Activated CD8-positive, alpha-beta T cell treated with anti-CD3 and anti-CD28 coated beads for 36 hours (primary cell): ENCODE results near the gene ANKRD10. TPM values are rescaled to one million over a fixed set of nuclear protein-coding genes. Genes with fewer than 3 reads are reported as not detected.

Source experiments
- ATAC-seq: fragments of 200-7000 bp; cut with Tn5 transposase; one replicate; pipeline ENCODE4 v1.10.0; 2021; ENCODE audit warnings: mild to moderate bottlenecking, moderate library complexity
- CTCF ChIA-PET: fragments of 350-600 bp; sonication (Branson Sonifier 250); formaldehyde crosslinking; loops from one replicate; lab custom pipeline; 2021; ENCODE audit warnings: antibody characterized with exemption; lab: Charles Lee
- POLR2A ChIA-PET: fragments of 350-600 bp; sonication (Branson Sonifier 250); formaldehyde crosslinking; loops from one replicate; lab custom pipeline; 2021; ENCODE audit warnings: antibody characterized with exemption; lab: Charles Lee
- DNase-seq: peaks from one replicate; pipeline ENCODE4 v3.0.0-alpha.2; 2020
- H3K27ac Mint-ChIP-seq: one replicate; pipeline ENCODE4 v1.8.0; 2021; ENCODE audit warnings: mild to moderate bottlenecking, mixed read lengths
- H3K27me3 Mint-ChIP-seq: one replicate; pipeline ENCODE4 v1.8.0; 2021; ENCODE audit warnings: mixed read lengths
- H3K36me3 Mint-ChIP-seq: one replicate; pipeline ENCODE4 v1.8.0; 2021; ENCODE audit warnings: low read depth, mixed read lengths
- H3K4me1 Mint-ChIP-seq: one replicate; pipeline ENCODE4 v1.8.0; 2021; ENCODE audit warnings: low read depth, mixed read lengths
- H3K4me3 Mint-ChIP-seq: one replicate; pipeline ENCODE4 v1.8.0; 2021; ENCODE audit warnings: mild to moderate bottlenecking, moderate library complexity, mixed read lengths
- H3K9me3 Mint-ChIP-seq: one replicate; pipeline ENCODE4 v1.8.0; 2021; ENCODE audit warnings: mixed read lengths
- CTCF ChIP-seq: fragments of 200-600 bp; IDR thresholded peaks from one replicate; pipeline ENCODE4 v1.8.0; 2022; ENCODE audit warnings: antibody characterized with exemption, mild to moderate bottlenecking
- intact Hi-C: fragments of 100-400 bp; cut with micrococcal nuclease; formaldehyde crosslinking; loops from one replicate; pipeline ENCODE4 v1.10.0; 2022
- total RNA-seq, 2 experiments: library from RNA; stranded (reverse); gene quantifications; one replicate each; pipeline ENCODE4 v1.2.3, GENCODE V29; 2021

The ANKRD10 gene
- total RNA-seq, 2 experiments from 2014 or later = 81.6 to 86.1 TPM

- no peak for ATAC-seq
- peaks cover 7% of the 10 kb centered on the region for H3K4me1 Mint-ChIP-seq
- H3K27ac Mint-ChIP-seq = no peak overlapping the region
- H3K36me3 Mint-ChIP-seq = no peaks in the 10 kb centered on the region
- no peak overlapping the region for H3K4me3 Mint-ChIP-seq
- POLR2A ChIA-PET = interaction anchor here (0.6 to 1.4 kb wide), 4 partner anchors 10 to 233 kb away, joined by 3 read pairs; no protein-coding TSS in a partner anchor
- CTCF ChIA-PET = no interaction called here
- DNase-seq = no peak
- no peak for TF ChIP-seq CTCF
- no peaks in the 10 kb centered on the region for H3K27me3 Mint-ChIP-seq
- intact Hi-C loops = no loop called here
- H3K9me3 Mint-ChIP-seq = no peaks in the 10 kb centered on the region
Measured at GRCh38 chr13:110885966-110886869, 28.7 kb downstream of the ANKRD10 start.

- H3K4me3 Mint-ChIP-seq = no peak overlapping the region
- DNase-seq (no peak), ATAC-seq (no peak)
- ChIA-PET POLR2A (interaction anchor here (0.9 kb wide), 1 partner anchor 23 kb away, joined by 3 read pairs; no protein-coding TSS in a partner anchor), CTCF (no interaction called here)
- H3K4me1 Mint-ChIP-seq = peaks cover 7% of the 10 kb centered on the region
- TF ChIP-seq CTCF = no peak
- H3K27me3 Mint-ChIP-seq = no peaks in the 10 kb centered on the region
- intact Hi-C loops = no loop called here
- H3K36me3 Mint-ChIP-seq = no peaks in the 10 kb centered on the region
- H3K27ac Mint-ChIP-seq = no peak overlapping the region
- H3K9me3 Mint-ChIP-seq = no peaks in the 10 kb centered on the region
Measured at GRCh38 chr13:110885516-110885915, 29.4 kb downstream of the ANKRD10 start.

- Mint-ChIP-seq H3K27ac (no peak overlapping the region), H3K4me3 (no peak overlapping the region), H3K9me3 (no peaks in the 10 kb centered on the region), H3K4me1 (peaks cover 7% of the 10 kb centered on the region), H3K27me3 (no peaks in the 10 kb centered on the region), H3K36me3 (no peaks in the 10 kb centered on the region)
- DNase-seq = no peak
- ChIA-PET CTCF (interaction anchor here (0.6 kb wide), 1 partner anchor 288 kb away, joined by 4 read pairs; no protein-coding TSS in a partner anchor), POLR2A (interaction anchor here (2.9 kb wide), 1 partner anchor 10 kb away, joined by 11 read pairs; no protein-coding TSS in a partner anchor)
- ATAC-seq = no peak
- intact Hi-C loops = no loop called here
- no peak for TF ChIP-seq CTCF
Measured at GRCh38 chr13:110884517-110884916, 30.4 kb downstream of the ANKRD10 start.

GRCh38 chr13:110883542-110883941, 31.3 kb downstream of the ANKRD10 start:
- no peaks in the 10 kb centered on the region for H3K36me3 Mint-ChIP-seq
- no peak for DNase-seq
- no peak overlapping the region for H3K27ac Mint-ChIP-seq
- POLR2A ChIA-PET = interaction anchor here (1.0 to 2.9 kb wide), 3 partner anchors 11 to 30 kb away, joined by 3 to 11 read pairs (median 6); no protein-coding TSS in a partner anchor
- H3K4me3 Mint-ChIP-seq = no peak overlapping the region
- H3K27me3 Mint-ChIP-seq = no peaks in the 10 kb centered on the region
- TF ChIP-seq CTCF = no peak
- ATAC-seq = no peak
- CTCF ChIA-PET = no interaction called here
- peaks cover 7% of the 10 kb centered on the region for H3K4me1 Mint-ChIP-seq
- H3K9me3 Mint-ChIP-seq = no peaks in the 10 kb centered on the region
- intact Hi-C loops = no loop called here

- H3K27me3 Mint-ChIP-seq = no peaks in the 10 kb centered on the region
- intact Hi-C loops = no loop called here
- H3K9me3 Mint-ChIP-seq = no peaks in the 10 kb centered on the region
Measured at GRCh38 chr13:110882972-110883371, 31.9 kb downstream of the ANKRD10 start.

More at GRCh38 chr13:110882972-110883371, 31.9 kb downstream of the ANKRD10 start:
- H3K27ac Mint-ChIP-seq = no peak overlapping the region
- ATAC-seq (peak; percentile 27), DNase-seq (no peak)
- ChIA-PET POLR2A (interaction anchor here (1.8 to 2.9 kb wide), 3 partner anchors 12 to 31 kb away, joined by 6 to 11 read pairs (median 6); no protein-coding TSS in a partner anchor), CTCF (interaction anchor here (0.8 to 1.1 kb wide), 2 partner anchors 12 to 27 kb away, joined by 3 read pairs; no protein-coding TSS in a partner anchor)
- no peaks in the 10 kb centered on the region for H3K36me3 Mint-ChIP-seq
- no peak overlapping the region for H3K4me3 Mint-ChIP-seq
- TF ChIP-seq CTCF = no peak
- peaks cover 7% of the 10 kb centered on the region for H3K4me1 Mint-ChIP-seq
